GM10266 (cell line): ENCODE data around the gene CBFA2T3.

Experiments used
- DNase-seq: peaks from one replicate; pipeline ENCODE4 v3.0.0; 2012; ENCODE audit errors: extremely low spot score
- TF ChIP-seq, protein P1 (sequence below): IDR thresholded peaks from 2 replicates; pipeline ENCODE4 v1.5.1; 2012; ENCODE audit warnings: mild to moderate bottlenecking, low read depth; ENCODE audit not compliant: control insufficient read depth, insufficient read depth; ENCODE audit errors: missing control alignments

CBFA2T3 gene

DNA sequence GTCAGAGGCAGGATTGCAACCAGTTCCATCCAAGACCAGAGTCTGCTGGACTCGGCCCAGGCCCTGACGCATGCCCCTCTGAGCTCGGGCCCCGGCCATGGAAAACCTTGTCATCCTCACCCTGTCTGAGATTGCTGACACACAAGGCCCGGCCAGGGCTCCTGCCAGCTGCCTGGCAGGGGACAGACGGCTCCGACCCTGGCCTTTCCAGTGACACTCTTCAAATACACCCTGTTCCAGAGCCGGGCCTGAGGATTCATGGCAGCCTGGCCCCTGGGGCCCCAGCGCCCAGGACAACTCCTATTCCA is 107.4 kb downstream of the CBFA2T3 start:
- DNase-seq, result no peak
- TF ChIP-seq, protein P1, sequence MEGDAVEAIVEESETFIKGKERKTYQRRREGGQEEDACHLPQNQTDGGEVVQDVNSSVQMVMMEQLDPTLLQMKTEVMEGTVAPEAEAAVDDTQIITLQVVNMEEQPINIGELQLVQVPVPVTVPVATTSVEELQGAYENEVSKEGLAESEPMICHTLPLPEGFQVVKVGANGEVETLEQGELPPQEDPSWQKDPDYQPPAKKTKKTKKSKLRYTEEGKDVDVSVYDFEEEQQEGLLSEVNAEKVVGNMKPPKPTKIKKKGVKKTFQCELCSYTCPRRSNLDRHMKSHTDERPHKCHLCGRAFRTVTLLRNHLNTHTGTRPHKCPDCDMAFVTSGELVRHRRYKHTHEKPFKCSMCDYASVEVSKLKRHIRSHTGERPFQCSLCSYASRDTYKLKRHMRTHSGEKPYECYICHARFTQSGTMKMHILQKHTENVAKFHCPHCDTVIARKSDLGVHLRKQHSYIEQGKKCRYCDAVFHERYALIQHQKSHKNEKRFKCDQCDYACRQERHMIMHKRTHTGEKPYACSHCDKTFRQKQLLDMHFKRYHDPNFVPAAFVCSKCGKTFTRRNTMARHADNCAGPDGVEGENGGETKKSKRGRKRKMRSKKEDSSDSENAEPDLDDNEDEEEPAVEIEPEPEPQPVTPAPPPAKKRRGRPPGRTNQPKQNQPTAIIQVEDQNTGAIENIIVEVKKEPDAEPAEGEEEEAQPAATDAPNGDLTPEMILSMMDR, result no peak

DNA sequence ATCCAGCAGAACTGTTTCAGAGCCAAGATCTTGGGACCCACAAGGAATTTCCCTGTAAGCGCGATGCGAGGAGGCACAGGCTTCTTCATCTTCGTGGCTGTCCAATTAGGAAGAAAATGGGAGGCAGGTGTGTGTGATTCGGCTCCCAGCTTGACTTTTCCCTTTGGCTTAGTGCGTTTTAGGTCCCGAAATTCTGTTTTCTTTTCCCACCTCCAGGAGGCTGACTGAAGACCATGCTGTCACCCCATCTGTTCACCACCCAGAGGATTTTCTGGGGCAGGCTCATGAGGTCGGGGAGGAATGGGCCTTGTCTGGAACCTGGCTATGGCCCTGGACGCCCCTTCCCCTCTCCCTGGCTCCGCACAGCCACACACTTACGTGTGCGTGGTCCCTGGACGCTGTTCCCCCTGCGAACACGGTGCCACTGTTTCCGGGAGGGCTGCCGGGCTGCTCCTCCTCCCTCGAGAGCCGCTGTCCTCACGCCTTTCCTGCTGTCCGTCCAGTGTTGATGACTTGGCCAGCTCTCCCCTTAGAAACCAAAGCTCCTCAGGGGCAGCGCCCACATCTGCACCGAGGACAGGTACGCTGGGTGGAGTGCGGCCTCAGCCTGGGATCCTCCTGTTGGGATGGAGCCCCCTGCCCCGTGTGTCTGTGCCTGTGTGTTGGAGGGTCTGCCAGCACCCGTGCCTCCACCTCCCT is 107.9 kb downstream of the CBFA2T3 start:
- TF ChIP-seq, protein P1, result no peak
- DNase-seq, result no peak

DNA sequence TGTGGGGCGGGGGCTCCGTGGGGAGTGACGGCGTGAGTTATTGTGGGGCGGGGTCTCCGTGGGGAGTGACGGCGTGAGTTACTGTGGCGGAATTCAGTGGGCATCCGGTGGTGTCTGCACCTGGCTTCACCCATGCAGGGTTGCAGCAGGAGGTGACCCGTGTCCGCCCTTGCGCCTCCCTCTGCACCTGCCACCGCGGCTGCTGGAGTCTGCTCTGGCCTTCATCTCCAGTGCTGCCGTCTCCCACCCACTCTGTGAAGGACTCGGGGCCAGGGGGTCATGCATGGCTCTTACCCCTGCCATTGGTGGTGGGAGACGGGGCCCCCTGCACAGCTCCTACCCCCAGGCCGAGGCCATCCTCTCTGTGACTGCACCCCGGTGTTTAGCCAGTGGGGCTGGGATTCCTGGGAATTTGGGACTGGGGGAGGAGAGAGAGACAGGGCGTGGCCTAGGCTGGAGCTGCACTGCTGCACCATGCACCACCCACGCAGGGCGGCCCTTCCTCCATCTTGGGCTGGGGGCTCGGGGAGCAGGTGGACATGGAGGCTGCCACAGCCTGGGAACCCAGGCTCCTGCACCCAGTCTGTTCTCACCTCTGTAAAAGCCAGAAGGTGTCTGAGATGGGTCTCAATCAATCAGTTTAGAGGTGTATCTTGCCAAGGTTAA is 109.3 kb downstream of the CBFA2T3 start:
- TF ChIP-seq, protein P1, result no peak
- DNase-seq, result no peak

DNA sequence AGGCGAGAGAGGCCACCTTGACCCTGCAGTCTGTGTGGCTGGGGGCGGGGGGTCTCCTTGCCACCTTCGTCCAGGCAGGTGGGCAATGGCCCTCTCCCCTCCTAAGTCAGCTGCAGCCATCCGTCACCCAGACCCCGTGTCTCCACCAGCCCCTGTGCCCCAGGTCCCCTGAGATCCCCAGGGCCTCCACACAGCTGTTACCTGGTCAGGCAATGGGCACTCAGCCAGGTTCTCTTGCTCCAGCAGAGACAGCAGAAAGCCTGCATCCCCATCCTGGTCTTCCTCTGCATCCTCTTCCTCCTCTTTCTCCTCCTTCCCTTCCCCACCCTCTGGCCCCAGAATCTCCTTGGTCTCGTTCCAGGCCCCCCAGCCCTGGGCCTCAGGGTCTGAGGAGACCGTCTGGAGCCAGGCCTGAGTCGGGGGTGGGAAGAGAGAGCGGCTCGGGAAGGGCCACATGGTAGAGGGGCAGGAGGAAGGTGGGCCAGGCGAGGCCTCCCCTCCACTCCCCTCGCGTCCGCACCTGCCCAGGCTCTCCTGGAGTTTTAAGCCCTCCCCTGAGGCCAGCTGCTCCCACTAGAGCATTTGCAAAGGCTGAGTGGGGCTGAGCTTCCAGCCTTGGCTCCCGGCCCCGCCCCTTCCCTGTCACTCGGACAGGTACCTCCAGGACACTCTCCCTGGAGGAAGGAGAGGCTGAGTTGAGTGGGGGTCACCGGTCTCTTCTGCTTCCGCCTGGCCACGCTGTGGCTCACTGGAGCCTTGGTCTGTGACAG is 110.7 kb downstream of the CBFA2T3 start, which contains the start of gene PABPN1L:
PABPN1L (minus strand) TSS at position 510 of the 770 bp plus-strand sequence; CDS start at position 456, 54 bp downstream.
- TF ChIP-seq, protein P1, result no peak
- no peak for DNase-seq

DNA sequence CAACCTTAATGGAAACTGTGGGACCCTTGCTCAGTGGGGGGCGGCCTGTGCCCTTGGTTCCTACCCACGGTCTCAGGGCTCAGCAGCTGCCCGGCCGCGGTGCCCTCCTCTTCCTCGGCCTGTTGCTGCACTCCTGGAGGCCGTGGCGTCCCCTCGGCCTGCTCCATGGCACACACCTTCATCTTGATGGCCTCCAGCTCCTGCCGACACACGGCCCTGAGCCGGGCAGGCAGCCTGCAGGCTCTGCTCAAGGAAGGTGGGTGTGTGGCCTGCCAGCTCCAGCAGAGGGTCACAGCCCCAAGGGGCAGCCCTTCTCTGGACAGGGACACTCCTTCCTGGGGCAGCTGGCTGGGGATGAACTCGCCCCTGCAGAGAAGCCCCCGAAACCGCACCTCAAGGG is 111.3 kb downstream of the CBFA2T3 start:
- TF ChIP-seq, protein P1, result no peak
- DNase-seq, result no peak

DNA sequence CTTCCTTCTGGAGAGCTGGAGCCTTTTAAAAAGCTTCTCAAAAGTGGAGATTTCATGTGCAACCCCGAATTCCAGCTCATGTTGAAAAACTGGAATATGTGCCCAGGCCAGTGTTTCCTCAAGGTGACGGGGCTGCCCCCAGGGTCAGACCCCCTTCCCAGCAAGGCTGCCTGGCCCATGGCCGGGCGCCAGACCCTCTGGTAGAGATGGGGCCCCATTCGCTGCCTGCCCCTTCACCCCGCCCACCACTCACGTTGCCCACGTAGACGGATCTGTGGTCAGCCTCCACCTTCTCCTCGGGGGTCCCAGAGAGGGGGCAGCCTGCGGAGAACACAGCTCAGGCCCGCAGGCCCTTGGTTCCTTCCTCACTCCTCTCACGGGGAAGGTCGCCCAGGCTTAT is 111.7 kb downstream of the CBFA2T3 start:
- TF ChIP-seq, protein P1, result no peak
- no peak for DNase-seq
